ENCODE data around the gene CBFB. TPM values are rescaled to one million over a fixed set of nuclear protein-coding genes. Genes with fewer than 3 reads are reported as not detected.
"Not testable (repeated sequence)": the region's sequence is repeated elsewhere in the genome, so short reads cannot be mapped to it uniquely, and the experiment has no call there.

Gene CBFB
- 10 to 100 TPM; 91.4 to 95.0 TPM for total RNA-seq
- polyA plus RNA-seq: 10 to 100 TPM; 61.2 to 79.8 (median 73.5) TPM
- 53.6 to 199 (median 102) reads per million in 6 experiments for total RNA-seq

GRCh38 chr16:67028696-67029253 is at the start of gene CBFB:
Gene CBFB (plus strand): TSS chr16:67029149. CDS start chr16:67029408, 259 bp downstream.
- peaks cover 2 to 51% (median 41%) of the 10 kb centered on the region in 4 donors for H3K4me1 Mint-ChIP-seq
- peak within 1 kb of the TSS; percentile 80 to 93 (median 90) for H3K4me3 Mint-ChIP-seq
- H3K27ac Mint-ChIP-seq: peak within 1 kb of the TSS; percentile 88 to 98 (median 97)
- H3K27me3 Mint-ChIP-seq: no peaks in the 10 kb centered on the region
- ATAC-seq (peak; percentile 87 to 88), DNase-seq (peak; percentile 89 to 97 (median 94))
- no peaks in the 10 kb centered on the region for H3K9me3 Mint-ChIP-seq
- H3K36me3 Mint-ChIP-seq: peaks cover 0 to 20% (median 2%) of the 10 kb centered on the region in 3 donors
- POLR2A ChIA-PET: interaction anchor here (0.6 to 3.1 kb wide), 15 partner anchors 9 to 844 kb away, joined by 3 to 26 read pairs (median 3); partner anchors contain the start of genes MATCAP1, PHAF1 and TMEM208

GRCh38 chr16:66983033-66983432 is 45.9 kb upstream of the CBFB start:
- POLR2A ChIA-PET: no interaction called here
- Mint-ChIP-seq H3K9me3 (no peaks in the 10 kb centered on the region), H3K27me3 (peaks cover 0 to 5% (median 0%) of the 10 kb centered on the region in 5 donors), H3K4me1 (peaks cover 0 to 20% (median 5%) of the 10 kb centered on the region in 4 donors), H3K36me3 (no peaks in the 10 kb centered on the region), H3K4me3 (no peak overlapping the region), H3K27ac (no peak overlapping the region)
- no peak for ATAC-seq
- no peak for DNase-seq

GRCh38 chr16:66984892-66985311 is 44.0 kb upstream of the CBFB start:
- H3K9me3 Mint-ChIP-seq: no peaks in the 10 kb centered on the region
- ATAC-seq (no peak), DNase-seq (no peak)
- no peaks in the 10 kb centered on the region for H3K36me3 Mint-ChIP-seq
- peak overlapping the region in 8 of 10 donors; percentile 9 to 87 (median 58) for H3K27ac Mint-ChIP-seq
- H3K4me3 Mint-ChIP-seq: peak overlapping the region in 2 of 10 donors; percentile 3 to 11
- H3K4me1 Mint-ChIP-seq: peaks cover 0 to 20% (median 5%) of the 10 kb centered on the region in 4 donors
- H3K27me3 Mint-ChIP-seq: peaks cover 0 to 3% (median 0%) of the 10 kb centered on the region in 5 donors
- POLR2A ChIA-PET: no interaction called here

GRCh38 chr16:66986559-66986958 is 42.4 kb upstream of the CBFB start:
- Mint-ChIP-seq H3K27ac (no peak overlapping the region), H3K9me3 (no peaks in the 10 kb centered on the region), H3K27me3 (peaks cover 0 to 3% (median 0%) of the 10 kb centered on the region in 5 donors), H3K36me3 (no peaks in the 10 kb centered on the region), H3K4me1 (peaks cover 0 to 20% (median 5%) of the 10 kb centered on the region in 4 donors), H3K4me3 (no peak overlapping the region)
- POLR2A ChIA-PET: no interaction called here
- DNase-seq (no peak), ATAC-seq (no peak)

- no peak for ATAC-seq
- no peak for DNase-seq
- POLR2A ChIA-PET: no interaction called here
- no peak within 1 kb of the TSS for H3K4me3 Mint-ChIP-seq
- peak within 1 kb of the TSS in 2 of 10 donors; percentile 7 to 65 for H3K27ac Mint-ChIP-seq
- no peaks in the 10 kb centered on the region for H3K36me3 Mint-ChIP-seq
- peaks cover 0 to 16% (median 5%) of the 10 kb centered on the region in 4 donors for H3K4me1 Mint-ChIP-seq
- no peaks in the 10 kb centered on the region for H3K9me3 Mint-ChIP-seq
- H3K27me3 Mint-ChIP-seq: peaks cover 0 to 3% (median 0%) of the 10 kb centered on the region in 5 donors
Measured at GRCh38 chr16:66988197-66988788, 40.7 kb upstream of the CBFB start, which contains the start of gene CES4A. Gene CES4A (plus strand): TSS chr16:66988589. CDS start chr16:66988773, 184 bp downstream.

GRCh38 chr16:66991545-66992077 is 37.3 kb upstream of the CBFB start:
- no peaks in the 10 kb centered on the region for H3K4me1 Mint-ChIP-seq
- POLR2A ChIA-PET: interaction anchor here (0.6 kb wide), 1 partner anchor 8 kb away, joined by 3 read pairs; no protein-coding TSS in a partner anchor
- no peak overlapping the region for H3K4me3 Mint-ChIP-seq
- H3K36me3 Mint-ChIP-seq: no peaks in the 10 kb centered on the region
- H3K9me3 Mint-ChIP-seq: no peaks in the 10 kb centered on the region
- no peak overlapping the region for H3K27ac Mint-ChIP-seq
- no peak for DNase-seq
- ATAC-seq: no peak
- H3K27me3 Mint-ChIP-seq: peaks cover 0 to 3% (median 0%) of the 10 kb centered on the region in 5 donors

- H3K9me3 Mint-ChIP-seq, H3K27ac Mint-ChIP-seq, POLR2A ChIA-PET, H3K27me3 Mint-ChIP-seq, H3K4me1 Mint-ChIP-seq, ATAC-seq, H3K36me3 Mint-ChIP-seq, DNase-seq: not testable (repeated sequence)
- H3K4me3 Mint-ChIP-seq: peak overlapping the region in 1 of 10 donors; percentile 6
Measured at GRCh38 chr16:66993558-66993957, 35.4 kb upstream of the CBFB start.

- no peaks in the 10 kb centered on the region for H3K27me3 Mint-ChIP-seq
- no peak for ATAC-seq
- H3K36me3 Mint-ChIP-seq: no peaks in the 10 kb centered on the region
- POLR2A ChIA-PET: no interaction called here
- H3K4me1 Mint-ChIP-seq: peaks cover 5 to 10% (median 9%) of the 10 kb centered on the region in 4 donors
- no peak overlapping the region for H3K4me3 Mint-ChIP-seq
- DNase-seq: no peak
- no peak overlapping the region for H3K27ac Mint-ChIP-seq
- no peaks in the 10 kb centered on the region for H3K9me3 Mint-ChIP-seq
Measured at GRCh38 chr16:66996324-66996982, 32.5 kb upstream of the CBFB start.

GRCh38 chr16:66996983-66997358 is 32.0 kb upstream of the CBFB start:
- Mint-ChIP-seq H3K36me3 (no peaks in the 10 kb centered on the region), H3K4me3 (no peak overlapping the region), H3K9me3 (no peaks in the 10 kb centered on the region), H3K27ac (peak overlapping the region in 1 of 10 donors; percentile 1), H3K27me3 (no peaks in the 10 kb centered on the region), H3K4me1 (peaks cover 9 to 15% (median 14%) of the 10 kb centered on the region in 4 donors)
- ATAC-seq: no peak
- POLR2A ChIA-PET: interaction anchor here (0.6 kb wide), 1 partner anchor 31 kb away, joined by 3 read pairs; no protein-coding TSS in a partner anchor
- DNase-seq: no peak

GRCh38 chr16:67000384-67001351 is 28.3 kb upstream of the CBFB start:
- Mint-ChIP-seq H3K9me3 (no peaks in the 10 kb centered on the region), H3K4me1 (peaks cover 9 to 24% (median 19%) of the 10 kb centered on the region in 4 donors), H3K27ac (peak overlapping the region; percentile 3 to 92 (median 76)), H3K36me3 (no peaks in the 10 kb centered on the region), H3K4me3 (peak overlapping the region; percentile 64 to 92 (median 86)), H3K27me3 (peaks cover 0 to 3% (median 0%) of the 10 kb centered on the region in 5 donors)
- DNase-seq (peak; percentile 28 to 77 (median 53)), ATAC-seq (peak; percentile 78 to 80)
- POLR2A ChIA-PET: interaction anchor here (1.2 to 1.3 kb wide), 2 partner anchors 28 to 154 kb away, joined by 3 to 4 read pairs; partner anchors contain the start of gene CBFB

GRCh38 chr16:67001726-67002125 is 27.2 kb upstream of the CBFB start:
- no peak for ATAC-seq
- peaks cover 9 to 24% (median 19%) of the 10 kb centered on the region in 4 donors for H3K4me1 Mint-ChIP-seq
- H3K27ac Mint-ChIP-seq: peak overlapping the region in 2 of 10 donors; percentile 4 to 46
- H3K36me3 Mint-ChIP-seq: no peaks in the 10 kb centered on the region
- POLR2A ChIA-PET: no interaction called here
- no peak for DNase-seq
- H3K9me3 Mint-ChIP-seq: no peaks in the 10 kb centered on the region
- H3K4me3 Mint-ChIP-seq: peak overlapping the region; percentile 47 to 68 (median 52)
- peaks cover 0 to 3% (median 0%) of the 10 kb centered on the region in 5 donors for H3K27me3 Mint-ChIP-seq
